Breast epithelium (tissue), 3 donors: ENCODE measurements around the gene BMP7.

ENCODE experiments used
- POLR2A ChIP-seq: fragments of 450-650 bp; IDR thresholded peaks from one replicate; pipeline ENCODE4 v1.6.1; 2016; ENCODE audit warnings: antibody characterized with exemption, mild to moderate bottlenecking, moderate library complexity
- TF ChIP-seq, protein P1 (sequence below), 3 donors: fragments of 450-650 bp; IDR thresholded peaks; one replicate each; pipeline ENCODE4 v1.5.1; 2016 to 2017; ENCODE audit warnings: antibody characterized with exemption in 3 of 3, mild to moderate bottlenecking in 3 of 3, moderate library complexity in 3 of 3

DNA sequence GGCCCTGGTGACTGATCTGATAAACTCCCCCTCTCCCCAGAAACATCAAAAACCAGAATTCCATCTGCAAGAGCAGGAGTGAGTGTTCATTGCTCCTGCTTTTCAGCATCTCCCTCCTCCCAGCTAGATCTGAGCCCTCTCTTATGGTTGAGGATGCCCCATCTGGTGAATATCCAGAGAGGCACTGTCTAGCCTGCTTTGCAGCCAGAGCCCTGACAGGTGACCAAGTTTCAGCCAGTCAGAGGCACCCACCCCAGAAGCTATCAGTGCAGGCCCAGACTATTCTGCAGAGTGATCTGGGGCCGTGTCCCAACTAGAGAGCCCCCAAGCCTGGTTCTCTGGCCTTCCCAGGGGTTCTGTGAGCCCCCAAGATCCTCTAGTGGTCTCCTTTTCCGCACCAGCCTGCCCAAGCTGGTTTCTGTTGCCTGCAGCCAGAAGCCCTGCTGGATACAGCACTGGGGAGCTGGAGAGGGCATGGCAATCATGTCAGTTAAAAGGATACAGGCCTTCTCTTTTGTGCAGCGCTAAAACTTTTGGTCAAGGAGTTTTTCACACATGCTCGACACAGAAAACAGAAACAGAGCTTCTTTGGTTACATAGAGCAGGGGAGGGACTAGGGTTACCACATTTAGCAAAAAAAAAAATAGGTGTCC is 6.6 kb upstream of the BMP7 start:
- TF ChIP-seq, protein P1, sequence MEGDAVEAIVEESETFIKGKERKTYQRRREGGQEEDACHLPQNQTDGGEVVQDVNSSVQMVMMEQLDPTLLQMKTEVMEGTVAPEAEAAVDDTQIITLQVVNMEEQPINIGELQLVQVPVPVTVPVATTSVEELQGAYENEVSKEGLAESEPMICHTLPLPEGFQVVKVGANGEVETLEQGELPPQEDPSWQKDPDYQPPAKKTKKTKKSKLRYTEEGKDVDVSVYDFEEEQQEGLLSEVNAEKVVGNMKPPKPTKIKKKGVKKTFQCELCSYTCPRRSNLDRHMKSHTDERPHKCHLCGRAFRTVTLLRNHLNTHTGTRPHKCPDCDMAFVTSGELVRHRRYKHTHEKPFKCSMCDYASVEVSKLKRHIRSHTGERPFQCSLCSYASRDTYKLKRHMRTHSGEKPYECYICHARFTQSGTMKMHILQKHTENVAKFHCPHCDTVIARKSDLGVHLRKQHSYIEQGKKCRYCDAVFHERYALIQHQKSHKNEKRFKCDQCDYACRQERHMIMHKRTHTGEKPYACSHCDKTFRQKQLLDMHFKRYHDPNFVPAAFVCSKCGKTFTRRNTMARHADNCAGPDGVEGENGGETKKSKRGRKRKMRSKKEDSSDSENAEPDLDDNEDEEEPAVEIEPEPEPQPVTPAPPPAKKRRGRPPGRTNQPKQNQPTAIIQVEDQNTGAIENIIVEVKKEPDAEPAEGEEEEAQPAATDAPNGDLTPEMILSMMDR (IDR thresholded peaks at IDR 0.05): no peak
- no peak for TF ChIP-seq POLR2A
